HG03066 (cell line): ENCODE results near the gene PIRT.

Experiments used
- ATAC-seq: cut with Tn5 transposase; IDR thresholded peaks from one replicate; pipeline ENCODE4 v1.9.1; 2021; ENCODE audit warnings: low read depth; ENCODE audit not compliant: unreplicated experiment

PIRT gene

DNA sequence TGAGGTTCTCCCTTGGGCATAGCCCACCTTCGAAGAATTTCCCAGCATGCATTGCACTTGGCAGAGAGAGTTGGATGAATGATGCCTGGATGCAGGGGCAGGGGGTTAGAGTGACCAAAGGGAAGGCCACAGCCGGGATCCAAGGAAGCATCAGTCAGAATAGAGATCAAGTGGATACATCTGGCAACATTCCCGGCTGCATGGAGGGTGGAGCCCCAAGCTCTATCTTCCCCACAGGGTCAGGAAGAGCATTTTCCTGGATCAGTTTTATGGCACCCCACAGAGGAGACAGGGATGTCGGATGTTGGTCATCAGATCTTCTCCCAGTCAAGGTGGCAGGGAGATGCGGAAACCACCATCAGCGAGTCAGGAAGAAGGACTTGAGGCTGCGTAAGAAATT is 13.0 kb downstream of the PIRT start:
- ATAC-seq, result no peak

DNA sequence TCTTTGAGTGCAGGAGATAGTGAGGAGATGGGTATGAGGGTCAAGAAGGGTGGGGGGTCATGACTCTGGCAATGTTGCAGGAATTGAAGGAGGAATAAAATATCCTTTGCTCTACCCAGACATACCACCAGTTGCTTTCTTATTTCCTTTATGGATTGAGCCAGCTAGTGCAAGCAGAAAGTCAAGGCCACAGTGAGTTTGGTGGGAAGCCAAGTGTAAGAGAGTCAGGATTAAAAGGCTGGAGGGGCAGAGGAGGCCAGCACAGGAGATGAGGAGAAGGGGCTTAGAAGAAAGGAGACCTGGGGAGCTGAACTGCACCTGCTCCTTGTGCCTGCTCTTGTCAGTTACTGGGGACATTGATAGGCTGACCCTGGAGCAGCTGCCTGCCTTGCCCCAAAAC is 16.1 kb downstream of the PIRT start:
- ATAC-seq, result no peak

- ATAC-seq, result no peak
These were observed 16.8 kb downstream of the PIRT start for GRCh38 chr17:10821054-10821453.

DNA sequence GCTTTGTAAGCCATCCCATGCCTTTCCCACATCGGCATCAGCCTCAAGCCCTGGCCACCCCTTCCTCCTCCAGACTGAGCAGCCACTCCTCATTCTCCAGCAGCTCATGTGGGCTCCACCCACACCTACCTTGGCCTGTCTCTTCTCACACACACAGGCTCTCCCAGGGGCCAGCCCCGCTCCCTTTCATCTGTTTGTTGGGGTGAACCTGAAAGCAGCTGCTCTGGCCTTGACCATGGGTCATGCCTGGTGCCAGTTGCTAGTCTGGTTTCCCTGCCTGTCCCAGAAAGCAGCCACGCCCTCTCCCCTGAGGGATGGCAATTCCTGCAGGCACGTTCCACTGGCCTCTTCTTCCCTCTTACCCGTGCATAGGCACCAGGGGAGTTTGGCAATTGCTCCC is 22.6 kb downstream of the PIRT start:
- ATAC-seq, result no peak

- ATAC-seq, result no peak
These were observed 23.8 kb downstream of the PIRT start for GRCh38 chr17:10814075-10814474.

DNA sequence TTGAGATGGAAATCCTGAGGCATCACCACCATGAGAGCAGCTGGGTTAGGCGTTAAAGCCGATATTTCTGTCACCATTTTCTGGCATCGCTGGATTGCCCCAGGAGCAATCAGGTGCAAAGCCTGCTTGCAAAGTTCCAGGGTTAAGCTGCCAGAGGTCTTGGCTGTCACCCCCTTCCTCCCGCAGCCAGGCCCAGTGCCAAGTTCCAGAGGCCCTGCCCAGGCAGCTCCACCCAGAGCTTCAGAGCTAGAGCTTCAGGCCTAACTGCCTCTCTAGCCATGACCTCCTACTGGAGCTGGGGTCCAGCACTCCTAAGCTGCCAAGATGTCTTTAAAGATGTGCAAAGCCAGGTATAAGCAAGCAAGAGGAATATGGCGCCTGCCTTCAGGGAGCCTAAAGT is 25.2 kb downstream of the PIRT start:
- no peak for ATAC-seq

DNA sequence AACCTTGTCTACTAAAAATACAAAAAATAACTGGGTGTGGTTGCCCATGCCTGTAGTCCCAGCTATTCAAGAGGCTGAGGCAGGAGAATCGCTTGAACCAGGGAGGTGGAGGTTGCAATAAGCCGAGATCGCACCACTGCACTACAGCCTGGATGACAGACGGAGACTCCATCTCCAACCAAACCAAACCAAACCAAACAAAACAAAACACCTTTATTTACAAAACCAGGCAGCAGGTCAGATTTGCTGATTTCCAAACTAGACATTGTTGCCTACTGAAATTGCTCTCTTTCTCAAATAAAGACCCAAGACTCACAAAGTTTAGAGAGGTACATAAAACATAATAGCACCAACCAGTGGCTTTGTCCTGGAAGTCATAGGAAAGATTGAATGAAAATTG is 28.3 kb downstream of the PIRT start:
- ATAC-seq, result no peak

DNA sequence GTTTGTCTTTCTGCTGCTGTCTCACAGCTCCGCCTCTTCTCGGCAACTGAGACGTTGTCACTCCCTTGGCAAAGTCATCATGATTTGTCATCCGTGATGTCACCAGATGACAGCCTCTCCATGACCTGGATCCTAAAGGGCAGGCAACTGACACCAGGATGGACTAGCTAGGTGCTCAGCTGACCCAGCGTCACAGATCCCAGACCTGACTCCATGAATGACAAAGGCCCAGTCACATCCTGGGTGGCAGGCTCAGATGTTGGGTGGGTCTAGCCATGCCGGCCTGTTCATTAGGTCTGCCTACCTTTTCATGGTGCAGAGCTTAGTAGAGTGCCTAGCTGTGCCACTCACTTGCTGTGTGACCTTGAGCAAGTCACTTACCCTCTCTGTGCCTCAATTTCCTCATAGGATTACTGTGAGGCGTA is 30.2 kb downstream of the PIRT start:
- ATAC-seq, result no peak

- no peak for ATAC-seq
These were observed 31.2 kb downstream of the PIRT start for GRCh38 chr17:10806545-10807262.

DNA sequence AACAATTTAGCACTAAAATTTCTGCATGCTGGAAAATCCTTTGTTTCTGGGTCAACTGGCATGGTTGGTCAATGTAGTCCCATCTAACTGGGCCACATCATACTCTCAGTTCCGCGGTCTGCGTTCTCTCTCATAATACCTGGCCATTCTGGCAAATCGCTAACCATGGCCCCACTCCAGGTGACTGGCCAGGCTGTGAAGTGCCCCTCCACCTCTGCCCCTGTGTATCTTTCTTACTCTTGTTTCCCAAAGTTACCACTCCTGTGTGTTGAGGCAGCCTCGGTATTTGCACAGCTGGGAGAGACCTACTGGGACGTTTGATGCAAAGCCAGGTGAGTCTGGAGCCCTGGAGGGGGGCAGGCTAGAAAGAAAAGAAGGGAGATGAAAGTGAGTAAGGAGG is 32.0 kb downstream of the PIRT start:
- ATAC-seq, result no peak

GRCh38 chr17:10804546-10804945 is 33.3 kb downstream of the PIRT start:
- ATAC-seq, result no peak

DNA sequence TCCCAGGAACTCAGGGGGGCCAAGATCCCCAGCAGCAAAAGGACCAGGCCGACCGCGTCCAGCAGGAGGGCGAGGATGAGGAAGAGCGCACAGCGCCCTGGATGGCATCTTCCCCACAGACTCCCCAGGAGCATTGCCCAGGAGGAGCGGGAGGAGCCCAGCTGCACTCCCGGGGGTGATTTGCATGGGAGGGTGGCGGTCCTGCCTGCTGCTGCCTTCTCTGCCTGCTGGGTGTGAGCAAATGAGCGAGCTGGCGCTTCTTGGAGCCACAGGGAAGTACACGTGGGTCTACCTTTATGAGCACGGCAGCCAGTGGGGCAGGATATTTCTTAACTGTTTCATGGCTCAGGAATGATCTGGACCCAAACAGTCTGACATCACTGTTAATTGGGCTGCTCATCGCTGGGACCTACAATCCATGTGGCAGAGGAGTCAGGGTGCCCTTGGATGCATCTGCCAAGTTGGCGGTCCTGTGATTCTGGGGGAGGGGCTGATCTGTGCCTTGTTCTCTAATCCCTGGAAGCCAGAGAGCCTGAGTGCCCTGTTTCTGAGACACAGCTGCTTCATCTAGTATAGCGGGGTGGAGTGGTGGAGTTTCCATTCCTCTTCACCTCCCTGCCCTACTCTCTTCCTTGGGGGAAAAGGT is 33.9 kb downstream of the PIRT start, which contains the start of gene TMEM238L:
Gene TMEM238L, minus strand, starts transcription at position 270 of the 646 bp plus-strand sequence. Its CDS starts 136 bp downstream, at position 134.
- ATAC-seq, result no peak

GRCh38 chr17:10803350-10803749 is 34.5 kb downstream of the PIRT start:
- no peak for ATAC-seq

DNA sequence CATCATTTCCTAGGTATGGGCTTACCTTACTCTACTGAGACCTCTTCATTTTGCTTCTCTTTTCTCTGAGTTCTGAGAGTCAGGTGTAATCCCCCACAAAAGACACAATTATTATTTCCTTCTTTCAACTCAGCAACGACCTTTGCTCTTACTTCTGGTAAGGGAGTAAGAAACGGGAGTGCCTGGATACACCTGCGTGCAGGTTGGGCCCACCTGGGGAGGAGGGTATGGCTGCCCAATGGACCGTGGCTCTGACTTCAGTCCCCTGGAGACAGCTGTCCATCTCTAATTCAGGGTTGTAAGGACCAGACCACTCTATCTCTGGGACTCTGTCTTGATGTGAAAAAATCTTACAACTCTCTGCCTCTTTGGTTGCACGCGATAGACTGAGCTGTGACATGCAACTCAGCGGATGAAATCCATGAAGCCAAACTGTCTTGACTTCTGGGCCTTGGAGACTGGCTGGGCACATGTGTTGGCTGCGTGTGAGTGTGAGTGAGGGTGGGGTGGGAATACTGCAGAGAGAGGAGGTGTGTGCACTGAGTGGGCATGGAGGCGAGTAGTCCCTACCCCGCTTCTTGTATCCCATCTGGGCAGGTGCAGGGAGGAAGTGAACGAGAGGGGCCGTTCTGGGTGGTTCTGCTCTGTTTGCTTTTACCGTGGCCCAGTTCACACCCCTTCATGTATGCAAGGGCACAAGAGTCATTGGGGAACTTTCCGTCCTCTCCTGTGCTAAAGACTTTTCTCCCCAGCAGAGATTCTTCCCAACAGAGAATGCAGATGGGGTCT is 35.2 kb downstream of the PIRT start:
- ATAC-seq, result no peak

DNA sequence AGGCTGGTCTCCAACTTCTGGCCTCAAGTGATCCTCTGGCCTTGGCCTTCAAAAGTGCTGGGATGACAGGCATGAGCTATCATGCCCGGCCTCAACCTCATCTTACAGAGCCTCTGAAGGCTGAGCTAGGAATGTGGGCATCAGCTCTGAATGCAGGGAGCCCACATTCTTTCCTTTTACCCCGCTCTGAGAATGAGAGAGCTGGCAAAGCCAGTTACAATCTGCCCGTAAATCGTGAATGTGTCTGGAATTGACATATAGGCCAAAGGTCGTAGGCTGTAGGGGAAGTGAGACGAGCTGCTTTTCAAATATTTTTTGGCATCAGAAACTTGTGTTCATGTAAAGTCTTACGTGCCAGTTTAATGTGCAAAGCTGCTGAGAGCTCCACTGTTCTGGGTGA is 38.5 kb downstream of the PIRT start:
- no peak for ATAC-seq

GRCh38 chr17:10798910-10799309 is 39.0 kb downstream of the PIRT start:
- ATAC-seq, result no peak

DNA sequence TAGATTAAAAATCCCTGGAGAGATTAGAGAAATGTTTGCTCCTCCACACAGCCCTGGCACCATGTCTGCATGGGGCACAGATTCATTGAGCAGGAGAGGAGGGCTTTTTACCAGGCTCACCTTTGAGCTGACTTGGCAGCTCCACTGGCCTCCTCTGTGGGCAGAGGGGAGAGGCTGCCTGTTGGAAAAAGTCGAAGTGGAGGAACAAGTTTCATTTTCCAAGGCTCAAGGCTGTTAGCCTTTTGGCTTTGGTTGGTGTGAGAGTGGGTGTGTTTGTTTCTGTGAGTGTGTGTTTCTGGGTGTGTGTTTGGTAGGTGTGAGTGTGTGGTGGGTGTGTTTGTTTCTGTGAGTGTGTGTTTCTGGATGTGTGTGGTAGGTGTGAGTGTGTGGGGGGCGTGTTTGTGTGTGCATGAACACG is 39.5 kb downstream of the PIRT start:
- no peak for ATAC-seq

DNA sequence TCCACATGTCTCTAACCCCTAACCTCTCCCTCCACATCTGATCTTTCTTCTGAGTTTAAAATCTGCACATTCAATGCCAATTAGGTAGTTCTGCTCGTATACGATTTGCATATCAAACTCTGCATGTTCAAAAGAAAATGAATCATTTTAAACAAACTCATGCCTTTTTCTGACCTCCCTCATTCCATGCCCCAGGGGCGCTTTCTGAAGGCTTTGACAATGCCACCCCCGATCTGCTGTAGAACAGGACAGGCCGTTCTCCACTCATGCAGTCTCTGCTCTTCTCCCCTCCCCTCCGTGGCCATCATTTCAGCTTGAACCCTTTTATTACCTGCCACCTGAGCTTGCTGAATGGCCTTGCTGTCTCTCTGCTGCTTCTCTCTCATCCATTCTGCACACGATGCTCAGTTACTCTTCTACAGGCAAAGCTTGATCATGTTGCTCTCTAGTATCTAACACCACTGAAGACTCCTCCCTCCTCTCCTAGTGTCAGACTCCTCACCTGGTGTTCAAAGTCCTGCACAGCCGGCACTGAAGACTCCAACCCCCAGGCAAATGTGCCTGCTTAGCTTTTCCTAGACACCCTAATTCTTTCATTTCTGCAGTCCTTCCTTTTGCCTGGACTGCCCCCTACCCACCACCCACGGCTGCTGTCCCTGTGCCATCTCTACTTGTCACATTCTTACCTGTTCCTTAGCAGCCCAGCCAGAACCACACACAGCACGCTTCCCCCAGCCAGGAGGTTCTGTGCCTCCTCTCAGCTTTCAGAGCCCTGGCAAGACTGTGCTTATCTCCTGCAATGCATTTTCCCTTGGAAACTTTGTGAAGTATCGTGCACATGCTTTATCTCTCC is 40.2 kb downstream of the PIRT start:
- no peak for ATAC-seq

DNA sequence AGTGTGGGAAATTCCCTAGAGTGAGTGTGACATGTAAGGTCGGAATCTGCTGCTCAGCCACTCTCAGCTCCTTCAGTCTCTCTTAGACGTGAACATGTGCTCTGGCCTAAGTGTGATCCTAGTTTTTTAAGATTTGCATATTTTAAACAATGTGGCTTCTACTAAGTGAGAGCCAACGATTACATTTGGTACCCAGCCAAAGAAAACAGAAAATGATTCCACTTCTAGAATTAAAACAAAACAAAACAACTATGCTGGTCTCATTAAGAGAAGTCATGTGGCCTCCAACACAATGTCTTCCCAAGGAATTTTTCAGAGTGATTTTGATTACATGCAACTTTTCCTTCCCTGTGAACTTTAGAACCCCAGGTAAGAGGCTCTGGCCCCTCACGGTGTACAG is 44.1 kb downstream of the PIRT start:
- no peak for ATAC-seq

DNA sequence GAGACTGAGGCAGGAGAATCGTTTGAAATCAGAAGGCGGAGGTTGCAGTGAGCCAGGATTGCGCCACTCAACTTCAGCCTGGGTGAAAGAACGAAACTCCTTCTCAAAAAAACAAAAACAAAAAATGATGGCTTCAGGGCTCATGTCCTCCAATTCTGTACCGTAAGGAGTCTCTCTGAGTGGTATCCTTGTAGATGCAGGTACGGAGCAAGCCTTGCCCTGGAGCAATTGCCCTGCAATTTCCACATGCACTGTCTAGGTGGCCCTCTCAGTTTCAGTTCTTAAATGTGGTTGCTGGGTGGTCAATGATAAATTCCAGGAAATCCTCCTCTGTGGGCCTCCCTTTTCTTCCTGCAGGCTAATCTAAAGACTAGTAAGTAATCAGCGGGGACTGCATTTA is 44.6 kb downstream of the PIRT start:
- ATAC-seq, result no peak

DNA sequence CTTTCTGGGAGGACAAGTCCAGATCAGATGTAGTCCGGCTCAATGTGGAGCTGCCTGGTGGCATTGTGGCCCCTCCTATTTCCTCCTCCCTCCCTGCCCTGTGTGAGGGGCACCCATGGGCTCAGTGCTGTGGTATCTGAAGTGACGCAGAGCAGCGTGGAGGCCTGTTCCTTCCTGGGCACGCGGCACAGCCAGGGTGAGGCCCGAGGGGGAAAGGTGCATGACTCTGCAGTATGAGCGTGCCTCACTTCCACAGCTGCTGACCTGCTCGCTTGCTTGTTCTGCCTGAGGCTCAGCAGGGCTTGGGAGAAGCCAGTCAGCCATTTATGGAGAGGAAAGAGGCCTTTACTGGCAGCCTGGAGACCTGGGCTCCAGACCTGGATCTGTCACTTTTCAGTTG is 45.7 kb downstream of the PIRT start:
- ATAC-seq, result no peak
